H1 (cell line): ENCODE measurements around the gene UHMK1. TPM values are rescaled to one million over a fixed set of nuclear protein-coding genes. Genes with fewer than 3 reads are reported as not detected.

Experiments used
- CTCF ChIA-PET: fragments of 300-600 bp; sonication (Branson Sonifier 250); formaldehyde crosslinking; loops from one replicate; lab custom pipeline; 2021; ENCODE audit not compliant: partially characterized antibody; lab: Charles Lee
- POLR2A ChIA-PET: fragments of 300-600 bp; sonication (Branson Sonifier 250); formaldehyde crosslinking; loops from one replicate; lab custom pipeline; 2021; ENCODE audit warnings: inconsistent platforms; ENCODE audit not compliant: partially characterized antibody; lab: Charles Lee
- DNase-seq, 2 experiments: peaks; one replicate each; pipeline versions ENCODE4 v3.0.0 to v3.0.0-alpha.2; 2010 to 2022; ENCODE audit warnings: low spot score in 2 of 2, low read depth in 1 of 2, mixed read lengths in 1 of 2
- FAIRE-seq: peaks from 2 replicates; lab custom pipeline; 2011; peaks lifted over from hg19 to GRCh38; lab: Jason Lieb, UNC
- H2AFZ ChIP-seq: 2 replicates; pipeline ENCODE4 v1.8.1; 2012; ENCODE audit warnings: low read length, inconsistent platforms
- H2AK5ac ChIP-seq: 2 replicates; pipeline ENCODE4 v1.6.1; 2013; ENCODE audit warnings: low read depth, low read length
- H2BK120ac ChIP-seq: replicated peaks from 2 replicates; pipeline ENCODE3; 2013; ENCODE audit warnings: low read depth, low read length, inconsistent platforms
- H2BK12ac ChIP-seq: 2 replicates; pipeline ENCODE4 v1.6.1; 2013; ENCODE audit warnings: low read depth, low read length
- H2BK15ac ChIP-seq: 2 replicates; pipeline ENCODE4 v1.6.1; 2013; ENCODE audit warnings: low read length
- H2BK20ac ChIP-seq: 2 replicates; pipeline ENCODE4 v1.6.1; 2013; ENCODE audit warnings: low read length
- H2BK5ac ChIP-seq: 2 replicates; pipeline ENCODE4 v1.6.1; 2013; ENCODE audit warnings: low read depth, low read length
- H3K14ac ChIP-seq: 2 replicates; pipeline ENCODE4 v1.6.1; 2013; ENCODE audit warnings: inconsistent platforms; ENCODE audit not compliant: insufficient read length
- H3K18ac ChIP-seq: 2 replicates; pipeline ENCODE4 v1.6.1; 2013; ENCODE audit warnings: low read length; ENCODE audit errors: extremely low read depth
- H3K23ac ChIP-seq: 2 replicates; pipeline ENCODE4 v1.6.1; 2013; ENCODE audit warnings: inconsistent platforms; ENCODE audit not compliant: insufficient read length
- H3K23me2 ChIP-seq: 2 replicates; pipeline ENCODE4 v1.6.1; 2013; ENCODE audit warnings: low read depth, low read length
- H3K27ac ChIP-seq: 2 replicates; pipeline ENCODE4 v1.6.1; 2011; ENCODE audit warnings: low read depth, low read length, inconsistent platforms
- H3K27me3 ChIP-seq, 4 experiments: replicated peaks in 1 of 4; 1 replicate in 1 of 4; 2 replicates in 3 of 4; pipeline versions ENCODE4 v1.6.1 to v1.8.1; 2011 to 2013; ENCODE audit warnings: low read length in 3 of 4, mild to moderate bottlenecking in 3 of 4, inconsistent platforms in 2 of 4, mixed read lengths in 2 of 4, moderate library complexity in 1 of 4; ENCODE audit not compliant: control insufficient read depth in 3 of 4, insufficient read depth in 3 of 4; ENCODE audit errors: extremely low read depth in 1 of 4
- H3K36me3 ChIP-seq, 4 experiments: 2 replicates each; pipeline versions ENCODE4 v1.6.1 to v1.8.1; 2011 to 2013; ENCODE audit warnings: mild to moderate bottlenecking in 4 of 4, low read length in 3 of 4, moderate library complexity in 2 of 4, control low read depth in 1 of 4, inconsistent platforms in 1 of 4; ENCODE audit not compliant: insufficient read depth in 4 of 4, control insufficient read depth in 2 of 4
- H3K4ac ChIP-seq: replicated peaks from 2 replicates; pipeline ENCODE3; 2013; ENCODE audit warnings: low read length, low read depth, mixed read lengths, inconsistent platforms; ENCODE audit not compliant: insufficient read length
- H3K4me1 ChIP-seq, 4 experiments: replicated peaks in 1 of 4; 1 replicate in 1 of 4; 2 replicates in 3 of 4; pipeline versions ENCODE4 v1.6.1 to v1.8.1; 2011 to 2013; ENCODE audit warnings: low read length in 3 of 4, inconsistent platforms in 2 of 4, mixed read lengths in 1 of 4; ENCODE audit not compliant: insufficient read depth in 4 of 4, control insufficient read depth in 3 of 4
- H3K4me2 ChIP-seq, 2 experiments: 2 replicates each; pipeline versions ENCODE4 v1.6.1 to v1.8.1; 2011 to 2013; ENCODE audit warnings: low read depth in 2 of 2, low read length in 2 of 2, control low read depth in 1 of 2, inconsistent platforms in 1 of 2, mild to moderate bottlenecking in 1 of 2; ENCODE audit not compliant: insufficient read depth in 1 of 2
- H3K4me3 ChIP-seq, 4 experiments: fragments of 200-600, 300-600 bp in 1 of 4; sonication (generic), shearing (Covaris generic), sonication (Bioruptor Twin) in 1 of 4; 2 replicates each; pipeline versions ENCODE4 v1.5.1 to v1.8.1; 2011 to 2016; ENCODE audit warnings: low read length in 4 of 4, low read depth in 3 of 4, control low read depth in 2 of 4, inconsistent platforms in 2 of 4, mild to moderate bottlenecking in 2 of 4, mixed read lengths in 1 of 4, moderate library complexity in 1 of 4; ENCODE audit not compliant: insufficient read depth in 2 of 4; ENCODE audit errors: extremely low read depth in 1 of 4
- H3K56ac ChIP-seq: replicated peaks from 2 replicates; pipeline ENCODE3; 2013; ENCODE audit warnings: low read depth, mild to moderate bottlenecking, mixed read lengths, low read length, inconsistent platforms; ENCODE audit not compliant: insufficient read length
- H3K79me1 ChIP-seq: 2 replicates; pipeline ENCODE4 v1.6.1; 2013; ENCODE audit warnings: low read depth, low read length, control low read depth
- H3K79me2 ChIP-seq, 2 experiments: 2 replicates each; pipeline versions ENCODE4 v1.6.1 to v1.8.1; 2012 to 2013; ENCODE audit warnings: low read length in 2 of 2, mild to moderate bottlenecking in 2 of 2, inconsistent platforms in 1 of 2; ENCODE audit not compliant: insufficient read depth in 2 of 2, control insufficient read depth in 1 of 2
- H3K9ac ChIP-seq, 4 experiments: replicated peaks in 1 of 4; 1 replicate in 1 of 4; 2 replicates in 3 of 4; pipeline versions ENCODE4 v1.6.1 to v1.8.1; 2011 to 2013; ENCODE audit warnings: low read depth in 3 of 4, low read length in 3 of 4, control low read depth in 2 of 4, mild to moderate bottlenecking in 2 of 4, moderate library complexity in 2 of 4, inconsistent platforms in 1 of 4; ENCODE audit errors: extremely low read depth in 1 of 4
- H3K9me3 ChIP-seq, 2 experiments: 2 replicates each; pipeline versions ENCODE4 v1.6.1 to v1.8.1; 2012 to 2013; ENCODE audit warnings: mild to moderate bottlenecking in 2 of 2, moderate library complexity in 2 of 2, control low read depth in 1 of 2, inconsistent platforms in 1 of 2, low read depth in 1 of 2, low read length in 1 of 2, mixed read lengths in 1 of 2; ENCODE audit not compliant: insufficient read depth in 2 of 2
- H4K20me1 ChIP-seq, 2 experiments: replicated peaks in 1 of 2; 2 replicates each; pipeline versions ENCODE3 to v1.8.1; 2011 to 2013; ENCODE audit warnings: inconsistent platforms in 2 of 2, low read length in 2 of 2, mild to moderate bottlenecking in 1 of 2; ENCODE audit not compliant: insufficient read depth in 2 of 2, control insufficient read depth in 1 of 2
- H4K5ac ChIP-seq: 2 replicates; pipeline ENCODE4 v1.6.1; 2013; ENCODE audit warnings: low read length, low read depth, mixed read lengths, inconsistent platforms; ENCODE audit not compliant: insufficient read length
- H4K8ac ChIP-seq: 2 replicates; pipeline ENCODE4 v1.8.0; 2013; ENCODE audit warnings: mild to moderate bottlenecking, moderate library complexity, low read length, inconsistent platforms; ENCODE audit not compliant: insufficient read depth; ENCODE audit errors: extremely low read depth
- H4K91ac ChIP-seq: replicated peaks from 2 replicates; pipeline ENCODE3; 2013; ENCODE audit warnings: low read length, mixed read lengths, inconsistent platforms; ENCODE audit not compliant: insufficient read length
- ATF2 ChIP-seq: IDR thresholded peaks from 2 replicates; pipeline ENCODE4 v1.6.1; 2012; ENCODE audit warnings: low read length, inconsistent platforms
- CBX8 ChIP-seq: fragments of 300-800, 300-1000 bp; sonication (generic); IDR thresholded peaks from 2 replicates; pipeline ENCODE4 v1.7.1; 2016; ENCODE audit warnings: low read depth, low read length, borderline replicate concordance
- CEBPB ChIP-seq: IDR thresholded peaks from 2 replicates; pipeline ENCODE4 v1.6.1; 2012; ENCODE audit warnings: low read depth, low read length
- CHD2 ChIP-seq: IDR thresholded peaks from 2 replicates; pipeline ENCODE4 v1.6.1; 2012; ENCODE audit warnings: low read length, improper control_type of control experiment
- EZH2 ChIP-seq: fragments of 200-600 bp; sonication (generic); IDR thresholded peaks from 2 replicates; pipeline ENCODE4 v1.7.1; 2012; ENCODE audit warnings: low read depth, mild to moderate bottlenecking, moderate library complexity, low read length, inconsistent platforms; ENCODE audit not compliant: severe bottlenecking
- SAP30 ChIP-seq: fragments of 300-600 bp; sonication (generic); IDR thresholded peaks from 2 replicates; pipeline ENCODE4 v1.7.1; 2012; ENCODE audit warnings: low read length, moderate library complexity, mild to moderate bottlenecking, inconsistent platforms; ENCODE audit not compliant: insufficient read depth, insufficient replicate concordance
- SIRT6 ChIP-seq: IDR thresholded peaks from one replicate; pipeline ENCODE4 v1.7.1; 2012; ENCODE audit warnings: low read length, inconsistent platforms
- SP4 ChIP-seq: IDR thresholded peaks from 2 replicates; pipeline ENCODE4 v1.6.1; 2012; ENCODE audit warnings: low read length, inconsistent platforms
- TAF7 ChIP-seq: optimal IDR thresholded peaks from 2 replicates; pipeline ENCODE3; 2011; ENCODE audit warnings: low read depth, mild to moderate bottlenecking, inconsistent platforms, low read length, moderate library complexity, borderline replicate concordance
- YY1 ChIP-seq: IDR thresholded peaks from 2 replicates; pipeline ENCODE4 v1.6.1; 2011; ENCODE audit warnings: low read depth, mild to moderate bottlenecking, low read length
- ZNF274 ChIP-seq: IDR thresholded peaks from 2 replicates; pipeline ENCODE4 v1.7.0; 2012; ENCODE audit warnings: low read length, borderline replicate concordance; ENCODE audit errors: extremely low read depth
- WGBS, 2 experiments: shearing (Covaris generic) in 1 of 2; methylation state at CpG; one replicate each; pipeline versions ENCODE4 v1.1.6 to v1.1.7; 2013 to 2015; ENCODE audit warnings: low lambda C conversion rate in 2 of 2, mixed read lengths in 2 of 2, inconsistent platforms in 1 of 2, low coverage in 1 of 2, missing lambda C conversion rate in 1 of 2; ENCODE audit not compliant: insufficient replicate concordance in 2 of 2, insufficient coverage in 1 of 2, insufficient read length in 1 of 2; ENCODE audit errors: extremely low coverage in 1 of 2, missing lambda C conversion rate in 1 of 2; 5-methylcytosine and 5-hydroxymethylcytosine counted together
- polyA plus RNA-seq, 7 experiments: library from polyadenylated mRNA; depleted of rRNA in 3 of 7; stranded (reverse) in 5 of 7; unstranded in 2 of 7; fragments of >200 nt in 5 of 7; fragments of 200-250 nt in 2 of 7; gene quantifications; 1 replicate in 5 of 7; 2 replicates in 1 of 7; 4 replicates in 1 of 7; pipeline versions ENCODE4 v1.2.1 to v1.2.3, GENCODE V29; 2011 to 2013; ENCODE audit warnings: missing spikeins in 2 of 7, mixed read lengths in 2 of 7
- total RNA-seq: library from RNA; stranded (reverse); fragmentation: NEBNext Ultra II Directional; extraction: Animal tissue kit (Norgen Biotek cat#: 25700); gene quantifications from 2 replicates; pipeline ENCODE4 v1.2.1, GENCODE V29; 2021

UHMK1 gene
- total and polyA plus RNA-seq, 2 of the 8 experiments (the other 6 are each of a cell fraction or from before 2014, with no cell fraction given): 4.6 to 16.1 TPM

- peak overlapping the region; percentile 86; the same call in 1 of the 2 replicates for H2BK5ac ChIP-seq
- no peak overlapping the region for H2BK20ac ChIP-seq
- peak overlapping the region; percentile 74 to 89 (median 80) for H3K4me3 ChIP-seq
- POLR2A ChIA-PET: interaction anchor here (0.6 to 2.0 kb wide), 4 partner anchors 10 to 71 kb away, joined by 3 to 6 read pairs (median 4); partner anchors contain the start of gene DDR2
- no peak overlapping the region for H2AK5ac ChIP-seq
- peaks cover 0 to 1% of the 10 kb centered on the region in 2 experiments for H4K20me1 ChIP-seq
- peaks cover 0 to 4% (median 0%) of the 10 kb centered on the region in 4 experiments; a peak in 1 of 7 replicates for H3K27me3 ChIP-seq
- FAIRE-seq (no peak), DNase-seq (peak; percentile 89 to 98)
- CTCF ChIA-PET: no interaction called here
- H3K4ac ChIP-seq: no peak overlapping the region
- no peak overlapping the region for H2BK120ac ChIP-seq
- H3K14ac ChIP-seq: no peak overlapping the region
- peaks cover 5% of the 10 kb centered on the region; the same call in 1 of the 2 replicates for H3K23me2 ChIP-seq
- H2BK15ac ChIP-seq: no peak overlapping the region
- no peaks in the 10 kb centered on the region; the same call in none of the 2 replicates for H3K79me1 ChIP-seq
- H3K4me2 ChIP-seq: peak overlapping the region; percentile 88 to 93
- H3K79me2 ChIP-seq: peaks cover 0 to 23% of the 10 kb centered on the region in 2 experiments; a peak in 2 of 4 replicates
- H3K18ac ChIP-seq: peak overlapping the region; percentile 91; the same call in 1 of the 2 replicates
- H3K36me3 ChIP-seq: no peaks in the 10 kb centered on the region
- peak overlapping the region; percentile 40; the same call in 1 of the 2 replicates for H3K27ac ChIP-seq
- H3K56ac ChIP-seq: no peak overlapping the region
- no peak overlapping the region for H4K91ac ChIP-seq
- peaks cover 0 to 5% (median under 1%) of the 10 kb centered on the region in 4 experiments; a peak in 1 of 7 replicates for H3K4me1 ChIP-seq
- peak overlapping the region; percentile 71 to 87 (median 76) for H3K9ac ChIP-seq
- no peak overlapping the region for H3K23ac ChIP-seq
- H2BK12ac ChIP-seq: no peak overlapping the region
- H2AFZ ChIP-seq: peak overlapping the region; percentile 79; the same call in 1 of the 2 replicates
- H4K5ac ChIP-seq: peak overlapping the region; percentile 80
- 3% methylated on average over 27 of the region's 53 CpGs; no CpG with 5 or more reads in 1 of the 2 experiments for WGBS, 2 experiments
- no peaks in the 10 kb centered on the region for H3K9me3 ChIP-seq
- peak overlapping the region; percentile 97; the same call in 1 of the 2 replicates for H4K8ac ChIP-seq
- TF ChIP-seq SIRT6: no peak
- TF ChIP-seq YY1: no peak; the same call in 1 of the 2 replicates
- TF ChIP-seq SP4: no peak
- no peak for TF ChIP-seq CHD2
- no peak for TF ChIP-seq SAP30
- TF ChIP-seq ATF2: no peak
- TF ChIP-seq ZNF274: no peak
- TF ChIP-seq CBX8: no peak
- peak; percentile 19 for TF ChIP-seq EZH2
- TF ChIP-seq CEBPB: no peak
- TF ChIP-seq TAF7: peak; percentile 81
Observed at GRCh38 chr1:162561037-162561615, 63.5 kb downstream of the UHMK1 start.
